Gastroesophageal sphincter (tissue), 4 donors: ENCODE data around the gene GIPC3. TPM values are rescaled to one million over a fixed set of nuclear protein-coding genes. Genes with fewer than 3 reads are reported as not detected.
"Not testable (repeated sequence)": the region's sequence is repeated elsewhere in the genome, so short reads cannot be mapped to it uniquely, and the experiment has no call there.

Experiments used
- ATAC-seq: fragments of 150-250 bp; one replicate; pipeline ENCODE4 v1.9.1; 2016; ENCODE audit warnings: mild to moderate bottlenecking, moderate library complexity
- H3K27ac ChIP-seq, 4 donors: fragments of 200-600 bp; sonication (generic) in 3 of 4; 1 replicate in 3 of 4; 2 replicates in 1 of 4; pipeline ENCODE4 v1.5.1; 2016 to 2019
- H3K27me3 ChIP-seq: fragments of 200-600 bp; sonication (generic); one replicate; pipeline ENCODE4 v1.5.1; 2019
- H3K36me3 ChIP-seq, 2 donors: fragments of 200-600 bp; sonication (generic); one replicate each; pipeline ENCODE4 v1.5.1; 2019; ENCODE audit warnings: control low read depth in 1 of 2
- H3K4me1 ChIP-seq, 3 donors: fragments of 200-600 bp; sonication (generic); 1 replicate in 2 of 3; 2 replicates in 1 of 3; pipeline ENCODE4 v1.5.1; 2016 to 2019; ENCODE audit warnings: control low read depth in 2 of 3
- H3K4me3 ChIP-seq, 2 donors: fragments of 200-600 bp; sonication (generic); one replicate each; pipeline ENCODE4 v1.5.1; 2019; ENCODE audit warnings: mild to moderate bottlenecking in 1 of 2, moderate library complexity in 1 of 2
- H3K9me3 ChIP-seq, 3 donors: fragments of 200-600 bp; sonication (generic); one replicate each; pipeline ENCODE4 v1.5.1; 2017 to 2019; ENCODE audit warnings: control low read depth in 2 of 3
- EP300 ChIP-seq: sonication (generic); formaldehyde crosslinking; IDR thresholded peaks from one replicate; pipeline ENCODE4 v1.6.1; 2017; ENCODE audit warnings: antibody characterized with exemption, mild to moderate bottlenecking
- POLR2A ChIP-seq, 2 donors: fragments of 450-650 bp; IDR thresholded peaks; one replicate each; pipeline ENCODE4 v1.6.1; 2017; ENCODE audit warnings: antibody characterized with exemption in 2 of 2, mild to moderate bottlenecking in 2 of 2, moderate library complexity in 1 of 2
- POLR2AphosphoS5 ChIP-seq: sonication (generic); formaldehyde crosslinking; IDR thresholded peaks from one replicate; pipeline ENCODE4 v1.6.1; 2017; ENCODE audit warnings: antibody characterized with exemption
- WGBS, 2 donors: methylation state at CpG; one replicate each; pipeline ENCODE4 v1.1.5; 2018; ENCODE audit warnings: low coverage in 1 of 2; 5-methylcytosine and 5-hydroxymethylcytosine counted together
- total RNA-seq, 4 donors: library from RNA; depleted of rRNA; stranded (reverse); fragments of >200 nt; gene quantifications; one replicate each; pipeline ENCODE4 v1.1.0, GENCODE V29; 2016
- TF ChIP-seq, protein P1 (sequence below), 4 experiments: fragments of 200-600 bp in 2 of 4; fragments of 450-650 bp in 2 of 4; sonication (generic) in 1 of 4; IDR thresholded peaks; one replicate each; pipeline ENCODE4 v1.5.1; 2017 to 2019; ENCODE audit warnings: antibody characterized with exemption in 4 of 4, mild to moderate bottlenecking in 2 of 4, moderate library complexity in 2 of 4

Gene GIPC3
- total RNA-seq, 4 donors from 2014 or later: 0.94 to 16.8 (median 2.1) TPM

- H3K4me3 ChIP-seq: peak overlapping the region; percentile 89 to 97
- no peaks in the 10 kb centered on the region for H3K9me3 ChIP-seq
- H3K4me1 ChIP-seq: peaks cover 0 to 52% (median 13%) of the 10 kb centered on the region in 3 donors
- peak overlapping the region in 2 of 4 donors; percentile 85 to 88 for H3K27ac ChIP-seq
- H3K36me3 ChIP-seq: no peaks in the 10 kb centered on the region
- WGBS, 2 donors: 5 to 10% methylated on average over 4 to 9 of the region's 9 CpGs
- ATAC-seq: no peak
- TF ChIP-seq POLR2A (IDR thresholded peaks at IDR 0.05) (no peak), EP300 (no peak)
- TF ChIP-seq, protein P1, sequence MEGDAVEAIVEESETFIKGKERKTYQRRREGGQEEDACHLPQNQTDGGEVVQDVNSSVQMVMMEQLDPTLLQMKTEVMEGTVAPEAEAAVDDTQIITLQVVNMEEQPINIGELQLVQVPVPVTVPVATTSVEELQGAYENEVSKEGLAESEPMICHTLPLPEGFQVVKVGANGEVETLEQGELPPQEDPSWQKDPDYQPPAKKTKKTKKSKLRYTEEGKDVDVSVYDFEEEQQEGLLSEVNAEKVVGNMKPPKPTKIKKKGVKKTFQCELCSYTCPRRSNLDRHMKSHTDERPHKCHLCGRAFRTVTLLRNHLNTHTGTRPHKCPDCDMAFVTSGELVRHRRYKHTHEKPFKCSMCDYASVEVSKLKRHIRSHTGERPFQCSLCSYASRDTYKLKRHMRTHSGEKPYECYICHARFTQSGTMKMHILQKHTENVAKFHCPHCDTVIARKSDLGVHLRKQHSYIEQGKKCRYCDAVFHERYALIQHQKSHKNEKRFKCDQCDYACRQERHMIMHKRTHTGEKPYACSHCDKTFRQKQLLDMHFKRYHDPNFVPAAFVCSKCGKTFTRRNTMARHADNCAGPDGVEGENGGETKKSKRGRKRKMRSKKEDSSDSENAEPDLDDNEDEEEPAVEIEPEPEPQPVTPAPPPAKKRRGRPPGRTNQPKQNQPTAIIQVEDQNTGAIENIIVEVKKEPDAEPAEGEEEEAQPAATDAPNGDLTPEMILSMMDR (IDR thresholded peaks at IDR 0.05): no peak
- H3K27me3 ChIP-seq: no peaks in the 10 kb centered on the region
Measured at GRCh38 chr19:3556423-3556977, 28.8 kb upstream of the GIPC3 start.

DNA sequence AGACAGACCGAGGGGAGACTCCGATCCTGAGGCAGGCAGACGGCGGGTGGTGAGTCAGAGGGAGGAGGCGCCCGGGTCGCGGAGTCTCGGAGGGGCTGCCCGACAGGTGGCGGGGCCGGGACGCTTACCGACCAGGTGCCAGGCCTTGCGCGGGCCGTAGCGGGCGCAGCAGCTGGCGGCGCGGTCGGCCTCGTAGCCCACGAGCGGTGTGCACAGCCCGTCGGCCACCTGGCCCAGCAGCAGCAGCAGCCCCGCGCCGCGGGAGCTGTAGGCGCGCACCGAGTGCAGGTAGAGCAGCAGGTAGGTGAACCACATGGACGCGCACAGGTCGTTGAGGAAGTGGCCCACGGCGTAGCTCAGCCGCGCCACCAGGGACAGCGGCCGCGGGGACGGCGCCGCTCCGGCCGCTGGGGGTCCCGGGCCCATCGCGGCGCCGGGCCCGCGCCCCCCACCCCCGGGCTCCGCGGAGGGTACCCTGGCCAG lies 28.3 kb upstream of the GIPC3 start:
- H3K4me3 ChIP-seq: peak overlapping the region; percentile 89 to 97
- WGBS, 2 donors: 0% methylated on average over 4 to 5 of the region's 60 CpGs
- ATAC-seq: peak; percentile 8

GRCh38 chr19:3557461-3558248 lies 27.6 kb upstream of the GIPC3 start, which contains the start of gene MFSD12:
TSS of gene MFSD12 (minus strand) at chr19:3557586. CDS start at chr19:3557403, 183 bp downstream.
- no peaks in the 10 kb centered on the region for H3K9me3 ChIP-seq
- peaks cover 0 to 50% (median 13%) of the 10 kb centered on the region in 3 donors for H3K4me1 ChIP-seq
- no peaks in the 10 kb centered on the region for H3K36me3 ChIP-seq
- peak; percentile 66 to 70 for TF ChIP-seq POLR2A (IDR thresholded peaks at IDR 0.05)
- TF ChIP-seq POLR2AphosphoS5: peak; percentile 43
- no peak for TF ChIP-seq EP300
- WGBS, 2 donors: 0% methylated on average over 7 of the region's 81 CpGs; no CpG with 5 or more reads in 1 of the 2 donors
- peak; percentile 98 for ATAC-seq
- peak within 1 kb of the TSS; percentile 89 to 97 for H3K4me3 ChIP-seq
- peak within 1 kb of the TSS; percentile 20 to 88 (median 86) for H3K27ac ChIP-seq
- H3K27me3 ChIP-seq: no peaks in the 10 kb centered on the region

More for the DNA sequence above, 28.3 kb upstream of the GIPC3 start:
- H3K9me3 ChIP-seq: no peaks in the 10 kb centered on the region
- H3K27ac ChIP-seq: peak overlapping the region in 3 of 4 donors; percentile 85 to 88 (median 87)
- no peaks in the 10 kb centered on the region for H3K27me3 ChIP-seq
- TF ChIP-seq, protein P1 (IDR thresholded peaks at IDR 0.05): peak in 3 of 4 experiments; percentile 14 to 37 (median 25)
- no peak for TF ChIP-seq POLR2AphosphoS5
- H3K36me3 ChIP-seq: no peaks in the 10 kb centered on the region
- H3K4me1 ChIP-seq: peaks cover 0 to 52% (median 13%) of the 10 kb centered on the region in 3 donors

- H3K4me3 ChIP-seq: no peak overlapping the region
- no peaks in the 10 kb centered on the region for H3K27me3 ChIP-seq
- 86 to 92% methylated on average over 5 to 8 of the region's 17 CpGs for WGBS, 2 donors
- H3K9me3 ChIP-seq: no peaks in the 10 kb centered on the region
- H3K36me3 ChIP-seq: no peaks in the 10 kb centered on the region
- TF ChIP-seq, protein P1 (IDR thresholded peaks at IDR 0.05): no peak
- TF ChIP-seq POLR2AphosphoS5 (no peak), EP300 (no peak), POLR2A (IDR thresholded peaks at IDR 0.05) (no peak)
- no peak overlapping the region for H3K27ac ChIP-seq
- no peaks in the 10 kb centered on the region for H3K4me1 ChIP-seq
- no peak for ATAC-seq
Measured at GRCh38 chr19:3563709-3564524, 21.4 kb upstream of the GIPC3 start.

DNA sequence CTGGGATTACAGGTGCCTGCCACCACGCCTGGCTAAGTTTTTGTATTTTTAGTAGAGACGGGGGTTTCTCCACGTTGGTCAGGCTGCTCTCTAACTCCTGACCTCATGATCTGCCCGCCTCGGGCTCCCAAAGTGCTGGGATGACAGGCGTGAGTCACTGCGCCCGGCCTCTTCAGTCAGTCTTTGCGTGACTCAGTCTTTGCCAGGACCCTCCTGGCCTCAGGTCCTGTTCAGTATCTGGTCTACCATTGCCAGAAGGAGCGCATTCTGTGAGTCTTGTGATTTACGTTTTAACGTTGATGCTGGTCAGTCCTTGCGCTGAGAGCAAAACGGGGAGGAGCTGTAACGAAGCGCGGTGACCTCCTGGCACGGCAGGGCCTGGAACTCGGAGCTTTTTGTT lies 20.1 kb upstream of the GIPC3 start:
- Histone ChIP-seq H3K27me3 (no peaks in the 10 kb centered on the region), H3K36me3 (no peaks in the 10 kb centered on the region), H3K27ac (no peak overlapping the region), H3K4me3 (no peak overlapping the region), H3K9me3 (no peaks in the 10 kb centered on the region), H3K4me1 (no peaks in the 10 kb centered on the region)
- ATAC-seq: no peak
- 60 to 80% methylated on average over 1 to 2 of the region's 19 CpGs for WGBS, 2 donors
- TF ChIP-seq, protein P1 (IDR thresholded peaks at IDR 0.05): no peak
- TF ChIP-seq EP300 (no peak), POLR2AphosphoS5 (no peak), POLR2A (IDR thresholded peaks at IDR 0.05) (no peak)

GRCh38 chr19:3570042-3570441 lies 15.2 kb upstream of the GIPC3 start:
- not testable (repeated sequence) for H3K4me3 ChIP-seq, H3K9me3 ChIP-seq, H3K27ac ChIP-seq, H3K27me3 ChIP-seq, H3K36me3 ChIP-seq, ATAC-seq
- 76 to 85% methylated on average over 5 to 11 of the region's 11 CpGs for WGBS, 2 donors
- H3K4me1 ChIP-seq: peaks cover 0 to 34% (median 12%) of the 10 kb centered on the region in 3 donors
